GM18951 (cell line): ENCODE measurements around the gene SEC23IP.

Experiments
- POLR2A ChIP-seq: IDR thresholded peaks from 4 replicates; pipeline ENCODE4 v1.6.1; 2011; ENCODE audit warnings: mild to moderate bottlenecking; ENCODE audit not compliant: insufficient read length, insufficient read depth; ENCODE audit errors: extremely low read depth
- in situ Hi-C: fragments of 300-500 bp; cut with MboI; formaldehyde crosslinking; loops from one replicate; pipeline ENCODE4 v1.12.0; 2022; ENCODE audit warnings: low sequenced_read_pairs, mixed read lengths, inconsistent platforms; ENCODE audit not compliant: unreplicated experiment

Gene SEC23IP

GRCh38 chr10:119981826-119982225 lies 89.3 kb downstream of the SEC23IP start:
- in situ Hi-C loops, result no loop called here
- no peak for TF ChIP-seq POLR2A

DNA sequence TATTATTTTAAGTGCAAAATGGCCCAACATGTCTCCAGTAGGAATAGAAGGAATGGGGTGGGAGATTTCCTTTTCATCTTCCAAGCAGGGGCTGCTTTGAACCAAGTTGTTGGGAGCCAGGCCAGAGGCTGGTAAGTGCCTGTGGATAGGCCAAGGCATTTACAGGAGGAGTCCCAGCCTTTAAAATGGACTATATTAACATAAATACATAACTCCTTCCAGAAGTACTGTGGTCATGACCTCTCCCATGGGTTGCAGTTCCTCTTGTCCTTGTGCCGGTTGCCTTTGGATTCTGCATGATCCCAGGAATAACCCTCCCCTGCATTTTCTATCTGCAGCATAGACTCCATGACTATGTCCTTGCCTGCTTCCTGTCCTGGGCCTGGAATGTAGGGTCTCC lies 95.8 kb downstream of the SEC23IP start:
- TF ChIP-seq POLR2A, result no peak
- in situ Hi-C loops, result no loop called here

GRCh38 chr10:119989966-119990365 lies 97.4 kb downstream of the SEC23IP start:
- no peak for TF ChIP-seq POLR2A
- in situ Hi-C loops, result no loop called here

DNA sequence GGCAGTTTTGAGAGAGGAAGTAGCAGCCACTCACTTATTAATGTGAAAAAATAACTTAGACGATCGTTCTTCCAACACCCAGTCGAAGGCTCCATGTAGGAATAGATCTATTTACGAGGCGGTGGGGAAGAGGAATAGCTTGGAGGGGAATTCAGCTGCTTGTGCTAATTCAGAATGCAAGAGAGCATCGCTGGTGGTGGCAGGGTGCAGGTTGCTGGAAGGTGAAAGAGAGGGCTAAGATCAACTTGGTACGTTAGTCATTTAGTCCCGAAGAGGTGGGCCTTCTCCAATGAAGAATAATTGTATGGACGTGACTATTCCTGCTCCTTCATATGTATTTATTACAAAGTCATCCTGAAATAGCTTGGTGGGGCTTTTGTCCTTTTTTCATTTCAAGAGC lies 98.5 kb downstream of the SEC23IP start:
- TF ChIP-seq POLR2A, result no peak
- in situ Hi-C loops, result no loop called here

GRCh38 chr10:119991816-119992215 lies 99.3 kb downstream of the SEC23IP start:
- no peak for TF ChIP-seq POLR2A
- in situ Hi-C loops, result no loop called here
